Body of pancreas (tissue), 4 donors: ENCODE data around the gene TMA7.
A peak's percentile ranks its signal among the peaks of the same experiment; 100 is the strongest.

Experiments
- POLR2A ChIP-seq, 3 donors: fragments of 450-650 bp; IDR thresholded peaks; one replicate each; pipeline ENCODE4 v1.6.1; 2016; ENCODE audit warnings: antibody characterized with exemption in 3 of 3, mild to moderate bottlenecking in 2 of 3
- TF ChIP-seq, protein P1 (sequence below), 7 experiments: fragments of 450-650 bp in 4 of 7; fragments of 200-600 bp in 3 of 7; sonication (generic) in 3 of 7; IDR thresholded peaks; one replicate each; pipeline ENCODE4 v1.5.1; 2016 to 2019; ENCODE audit warnings: antibody characterized with exemption in 7 of 7

GRCh38 chr3:48446425-48447193 lies 6.6 kb downstream of the TMA7 start, which contains the start of gene ATRIP:
- TF ChIP-seq, protein P1, sequence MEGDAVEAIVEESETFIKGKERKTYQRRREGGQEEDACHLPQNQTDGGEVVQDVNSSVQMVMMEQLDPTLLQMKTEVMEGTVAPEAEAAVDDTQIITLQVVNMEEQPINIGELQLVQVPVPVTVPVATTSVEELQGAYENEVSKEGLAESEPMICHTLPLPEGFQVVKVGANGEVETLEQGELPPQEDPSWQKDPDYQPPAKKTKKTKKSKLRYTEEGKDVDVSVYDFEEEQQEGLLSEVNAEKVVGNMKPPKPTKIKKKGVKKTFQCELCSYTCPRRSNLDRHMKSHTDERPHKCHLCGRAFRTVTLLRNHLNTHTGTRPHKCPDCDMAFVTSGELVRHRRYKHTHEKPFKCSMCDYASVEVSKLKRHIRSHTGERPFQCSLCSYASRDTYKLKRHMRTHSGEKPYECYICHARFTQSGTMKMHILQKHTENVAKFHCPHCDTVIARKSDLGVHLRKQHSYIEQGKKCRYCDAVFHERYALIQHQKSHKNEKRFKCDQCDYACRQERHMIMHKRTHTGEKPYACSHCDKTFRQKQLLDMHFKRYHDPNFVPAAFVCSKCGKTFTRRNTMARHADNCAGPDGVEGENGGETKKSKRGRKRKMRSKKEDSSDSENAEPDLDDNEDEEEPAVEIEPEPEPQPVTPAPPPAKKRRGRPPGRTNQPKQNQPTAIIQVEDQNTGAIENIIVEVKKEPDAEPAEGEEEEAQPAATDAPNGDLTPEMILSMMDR (IDR thresholded peaks at IDR 0.05), result peak in 2 of 7 experiments; percentile 11 to 15
- TF ChIP-seq POLR2A (IDR thresholded peaks at IDR 0.05), result peak; percentile 82 to 87 (median 84)
